Vagina (tissue), 2 donors: ENCODE measurements around the gene RTF1. TPM values are rescaled to one million over a fixed set of nuclear protein-coding genes. Genes with fewer than 3 reads are reported as not detected.

Source experiments
- DNase-seq, 2 donors: peaks; one replicate each; pipeline ENCODE4 v3.0.0-alpha.2; 2017; ENCODE audit errors: extremely low spot score in 2 of 2
- H3K27ac ChIP-seq: fragments of 200-600 bp; sonication (generic); one replicate; pipeline ENCODE4 v1.5.1; 2019
- H3K27me3 ChIP-seq: fragments of 200-600 bp; sonication (generic); one replicate; pipeline ENCODE4 v1.5.1; 2019
- H3K36me3 ChIP-seq, 2 donors: fragments of 200-600 bp; sonication (generic); one replicate each; pipeline ENCODE4 v1.5.1; 2017 to 2019
- H3K4me1 ChIP-seq: fragments of 200-600 bp; sonication (generic); one replicate; pipeline ENCODE4 v1.5.1; 2019
- H3K4me3 ChIP-seq, 2 donors: fragments of 200-600 bp; sonication (generic); 1 replicate in 1 of 2; 2 replicates in 1 of 2; pipeline ENCODE4 v1.5.1; 2016 to 2019
- H3K9me3 ChIP-seq: fragments of 200-600 bp; sonication (generic); one replicate; pipeline ENCODE4 v1.5.1; 2019
- POLR2A ChIP-seq, 2 donors: fragments of 450-650 bp; IDR thresholded peaks; one replicate each; pipeline ENCODE4 v1.6.1; 2017; ENCODE audit warnings: antibody characterized with exemption in 2 of 2, mild to moderate bottlenecking in 2 of 2, moderate library complexity in 2 of 2
- POLR2AphosphoS5 ChIP-seq, 2 donors: sonication (generic); formaldehyde crosslinking; IDR thresholded peaks; one replicate each; pipeline ENCODE4 v1.9.0; 2017; ENCODE audit warnings: antibody characterized with exemption in 2 of 2, mild to moderate bottlenecking in 2 of 2, low read depth in 1 of 2; ENCODE audit not compliant: insufficient read depth in 1 of 2
- intact Hi-C: fragments of 100-400 bp; cut with DNase I; formaldehyde crosslinking; loops from one replicate; pipeline ENCODE4 v1.15.1; 2023
- total RNA-seq: library from RNA; depleted of rRNA; stranded (reverse); fragments of >200 nt; gene quantifications from one replicate; pipeline ENCODE4 v1.2.3, GENCODE V29; 2016
- TF ChIP-seq, protein P1 (sequence below), 3 experiments: fragments of 450-650 bp in 2 of 3; fragments of 200-600 bp in 1 of 3; sonication (generic) in 1 of 3; IDR thresholded peaks; one replicate each; pipeline ENCODE4 v1.5.1; 2017 to 2019; ENCODE audit warnings: antibody characterized with exemption in 3 of 3, mild to moderate bottlenecking in 2 of 3, moderate library complexity in 2 of 3

Gene RTF1
- total RNA-seq, 1 donor from 2014 or later: 32.2 TPM

DNA sequence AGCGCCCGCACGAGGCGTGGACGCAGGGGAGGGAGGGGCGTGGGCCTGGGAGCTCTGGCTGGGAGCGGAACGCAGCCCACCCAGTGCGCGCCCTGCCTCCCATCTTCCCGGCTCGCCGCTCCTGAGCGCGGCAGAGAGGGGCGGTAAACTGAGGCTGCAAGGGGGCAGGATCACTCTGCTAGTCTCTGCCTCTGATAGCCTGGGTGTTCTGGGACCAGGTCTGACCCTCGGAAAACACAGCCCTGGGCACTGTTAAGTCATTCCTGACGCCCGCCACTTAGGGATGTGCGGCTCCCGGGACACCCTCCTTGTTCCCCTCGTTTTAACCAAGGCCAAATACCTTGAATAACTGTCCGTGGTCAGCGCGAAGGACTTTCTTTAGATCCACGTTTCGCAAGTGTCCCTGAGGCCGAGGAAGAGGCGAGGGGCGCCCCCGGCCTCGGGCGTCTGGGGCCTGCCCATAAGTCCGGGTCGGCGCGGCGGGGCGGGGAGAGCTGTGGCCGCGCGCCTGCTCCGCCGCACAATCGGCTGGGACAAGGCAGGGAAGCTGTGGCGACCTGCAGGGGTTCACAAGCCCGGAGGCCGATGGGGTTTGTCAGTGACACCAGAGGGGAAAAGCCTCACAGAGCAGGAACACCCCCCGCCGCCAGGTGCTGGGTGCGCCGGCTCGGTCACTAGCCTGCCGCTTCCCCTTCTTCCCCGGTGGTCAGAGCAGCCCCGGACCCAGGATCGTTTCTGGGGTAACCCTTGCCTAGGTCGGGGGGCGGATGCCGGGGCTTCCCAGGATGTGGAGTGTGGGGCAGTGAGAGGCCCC is 78.2 kb downstream of the RTF1 start:
- TF ChIP-seq, protein P1, sequence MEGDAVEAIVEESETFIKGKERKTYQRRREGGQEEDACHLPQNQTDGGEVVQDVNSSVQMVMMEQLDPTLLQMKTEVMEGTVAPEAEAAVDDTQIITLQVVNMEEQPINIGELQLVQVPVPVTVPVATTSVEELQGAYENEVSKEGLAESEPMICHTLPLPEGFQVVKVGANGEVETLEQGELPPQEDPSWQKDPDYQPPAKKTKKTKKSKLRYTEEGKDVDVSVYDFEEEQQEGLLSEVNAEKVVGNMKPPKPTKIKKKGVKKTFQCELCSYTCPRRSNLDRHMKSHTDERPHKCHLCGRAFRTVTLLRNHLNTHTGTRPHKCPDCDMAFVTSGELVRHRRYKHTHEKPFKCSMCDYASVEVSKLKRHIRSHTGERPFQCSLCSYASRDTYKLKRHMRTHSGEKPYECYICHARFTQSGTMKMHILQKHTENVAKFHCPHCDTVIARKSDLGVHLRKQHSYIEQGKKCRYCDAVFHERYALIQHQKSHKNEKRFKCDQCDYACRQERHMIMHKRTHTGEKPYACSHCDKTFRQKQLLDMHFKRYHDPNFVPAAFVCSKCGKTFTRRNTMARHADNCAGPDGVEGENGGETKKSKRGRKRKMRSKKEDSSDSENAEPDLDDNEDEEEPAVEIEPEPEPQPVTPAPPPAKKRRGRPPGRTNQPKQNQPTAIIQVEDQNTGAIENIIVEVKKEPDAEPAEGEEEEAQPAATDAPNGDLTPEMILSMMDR (IDR thresholded peaks at IDR 0.05): no peak
- TF ChIP-seq POLR2A (IDR thresholded peaks at IDR 0.05) (no peak), POLR2AphosphoS5 (IDR thresholded peaks at IDR 0.05; ENCODE audit: insufficient read depth in 1 of 2, low read depth in 1 of 2) (no peak)
- intact Hi-C loops: no loop called here
- no peak overlapping the region for H3K27ac ChIP-seq

DNA sequence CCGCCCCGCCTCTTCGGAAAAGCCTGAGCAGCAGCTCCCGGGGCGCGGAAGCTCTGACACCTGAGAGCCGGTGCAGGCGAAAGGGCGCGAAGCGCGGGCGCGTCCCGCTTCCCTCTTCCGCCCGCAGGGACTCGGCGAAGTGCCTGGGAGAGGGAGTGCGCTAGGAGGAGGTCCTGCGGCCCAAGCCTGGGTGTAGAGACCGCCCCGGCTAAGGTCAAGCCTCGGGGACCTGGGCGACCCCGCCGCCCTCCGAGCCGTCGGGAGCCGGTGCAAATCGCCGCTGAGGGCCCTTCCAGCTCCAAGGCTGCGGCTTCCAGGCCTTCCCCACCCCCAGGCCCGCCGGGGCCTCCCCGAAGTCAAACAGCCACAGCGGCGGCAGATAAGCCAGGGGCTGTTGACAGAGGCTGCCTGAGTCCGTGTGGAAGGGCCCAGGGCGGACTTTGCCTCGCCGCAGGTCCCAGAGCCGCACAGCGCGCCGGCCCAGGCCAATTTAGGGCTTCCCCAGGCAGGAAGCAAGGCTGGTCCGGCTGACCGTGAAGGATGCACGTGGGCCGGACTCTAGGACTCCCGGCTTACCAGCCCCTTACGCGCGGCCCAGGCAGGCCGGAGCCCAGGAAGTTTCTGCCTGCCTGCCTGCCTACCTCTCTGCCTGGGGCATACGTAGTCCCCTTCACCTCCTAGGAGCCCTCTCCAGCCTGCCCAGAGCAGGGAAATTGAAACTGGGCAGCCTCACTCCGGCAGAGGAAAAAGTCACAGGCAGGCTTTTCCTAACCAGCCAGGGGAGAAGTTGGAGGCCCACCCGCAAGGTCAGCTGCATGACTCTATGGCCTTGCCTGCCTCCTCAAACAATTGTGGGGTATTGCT is 79.1 kb downstream of the RTF1 start:
- H3K27me3 ChIP-seq: no peaks in the 10 kb centered on the region
- intact Hi-C loops: no loop called here
- H3K9me3 ChIP-seq: no peaks in the 10 kb centered on the region
- no peak overlapping the region for H3K27ac ChIP-seq
- peak overlapping the region in 1 of 2 donors; percentile 81 for H3K4me3 ChIP-seq
- H3K36me3 ChIP-seq: no peaks in the 10 kb centered on the region
- no peak for DNase-seq
- peaks cover 35% of the 10 kb centered on the region for H3K4me1 ChIP-seq
- TF ChIP-seq, protein P1 (IDR thresholded peaks at IDR 0.05): no peak
- TF ChIP-seq POLR2AphosphoS5 (IDR thresholded peaks at IDR 0.05; ENCODE audit: insufficient read depth in 1 of 2, low read depth in 1 of 2) (no peak), POLR2A (IDR thresholded peaks at IDR 0.05) (no peak)

More for the DNA sequence above, 78.2 kb downstream of the RTF1 start:
- H3K27me3 ChIP-seq: no peaks in the 10 kb centered on the region
- no peak for DNase-seq
- no peaks in the 10 kb centered on the region for H3K36me3 ChIP-seq
- H3K4me1 ChIP-seq: peaks cover 35% of the 10 kb centered on the region
- no peaks in the 10 kb centered on the region for H3K9me3 ChIP-seq
- peak overlapping the region; percentile 69 to 81 for H3K4me3 ChIP-seq

- DNase-seq: no peak
- TF ChIP-seq POLR2A (IDR thresholded peaks at IDR 0.05) (no peak), POLR2AphosphoS5 (IDR thresholded peaks at IDR 0.05; ENCODE audit: insufficient read depth in 1 of 2, low read depth in 1 of 2) (no peak)
- TF ChIP-seq, protein P1 (IDR thresholded peaks at IDR 0.05): no peak
- Histone ChIP-seq H3K36me3 (no peaks in the 10 kb centered on the region), H3K9me3 (no peaks in the 10 kb centered on the region), H3K27me3 (no peaks in the 10 kb centered on the region), H3K4me1 (peaks cover 44% of the 10 kb centered on the region), H3K4me3 (no peak overlapping the region), H3K27ac (no peak overlapping the region)
- intact Hi-C loops: no loop called here
Measured at GRCh38 chr15:41498657-41499056, 81.8 kb downstream of the RTF1 start.

DNA sequence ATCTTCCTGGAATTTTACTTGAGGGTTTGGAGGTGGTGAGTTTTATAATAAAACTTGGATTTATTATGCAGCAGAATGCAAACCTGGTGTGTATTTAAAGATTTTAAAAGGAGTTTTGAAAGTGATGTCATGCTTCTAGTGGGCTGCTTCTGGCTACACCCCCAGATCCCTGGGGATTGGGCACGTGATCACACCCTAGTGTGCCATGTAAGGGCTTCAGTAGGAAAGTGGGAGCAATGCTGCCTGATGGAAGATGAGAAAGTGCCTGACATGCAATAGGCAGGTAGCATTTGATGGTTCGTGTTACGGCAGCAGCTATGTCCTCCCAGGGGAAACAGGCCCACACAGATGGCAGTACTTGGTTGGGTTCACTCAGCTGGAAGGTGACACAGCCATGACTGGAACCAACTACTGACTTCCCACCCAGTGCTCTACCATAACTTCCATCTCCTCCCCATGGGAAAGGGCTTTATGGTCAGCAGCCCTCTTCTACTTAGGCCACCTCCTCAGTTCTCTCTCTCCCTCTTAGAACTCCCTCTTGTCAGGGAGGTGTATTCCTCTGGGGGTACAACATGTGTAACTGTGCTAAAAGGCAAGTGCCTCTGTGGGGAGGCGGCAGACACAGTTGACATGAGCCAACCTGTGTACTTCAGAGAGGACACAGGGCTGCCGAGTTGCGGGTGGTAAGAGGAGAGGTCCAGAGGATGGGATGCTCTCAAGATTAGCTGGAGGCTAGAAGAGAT is 82.4 kb downstream of the RTF1 start:
- TF ChIP-seq, protein P1 (IDR thresholded peaks at IDR 0.05): no peak
- no peak for TF ChIP-seq POLR2A (IDR thresholded peaks at IDR 0.05)
- TF ChIP-seq POLR2AphosphoS5 (IDR thresholded peaks at IDR 0.05; ENCODE audit: insufficient read depth in 1 of 2, low read depth in 1 of 2): no peak
- intact Hi-C loops: no loop called here

More for the DNA sequence above, 82.4 kb downstream of the RTF1 start:
- Histone ChIP-seq H3K27me3 (no peaks in the 10 kb centered on the region), H3K36me3 (no peaks in the 10 kb centered on the region), H3K27ac (no peak overlapping the region), H3K4me1 (peaks cover 40% of the 10 kb centered on the region), H3K4me3 (no peak overlapping the region), H3K9me3 (no peaks in the 10 kb centered on the region)
- no peak for DNase-seq
